Naive thymus-derived CD4-positive, alpha-beta T cell (primary cell): ENCODE data around the gene ILRUN. TPM values are rescaled to one million over a fixed set of nuclear protein-coding genes. Genes with fewer than 3 reads are reported as not detected.
"Not testable (repeated sequence)": the region's sequence is repeated elsewhere in the genome, so short reads cannot be mapped to it uniquely, and the experiment has no call there.

Experiments
- ATAC-seq: fragments of 150-1000 bp; cut with Tn5 transposase; 2 replicates; pipeline ENCODE4 v1.10.0; 2021; ENCODE audit warnings: mild to moderate bottlenecking, moderate library complexity
- CTCF ChIA-PET: fragments of 350-600 bp; sonication (Branson Sonifier 250); formaldehyde crosslinking; loops from one replicate; lab custom pipeline; 2021; ENCODE audit warnings: antibody characterized with exemption; lab: Charles Lee
- POLR2A ChIA-PET: fragments of 350-600 bp; sonication (Branson Sonifier 250); formaldehyde crosslinking; loops from one replicate; lab custom pipeline; 2021; ENCODE audit warnings: antibody characterized with exemption, inconsistent platforms; lab: Charles Lee
- DNase-seq, 9 donors: peaks; one replicate each; pipeline versions ENCODE4 v3.0.0 to v3.0.0-alpha.2; 2020 to 2022; ENCODE audit warnings: mixed read lengths in 1 of 9
- H3K27ac ChIP-seq: one replicate; pipeline ENCODE4 v1.7.0; 2013; ENCODE audit warnings: mild to moderate bottlenecking, low read depth, low read length, moderate library complexity
- H3K27me3 ChIP-seq, 2 donors: one replicate each; pipeline ENCODE4 v1.7.0; 2013; ENCODE audit warnings: low read length in 2 of 2, mild to moderate bottlenecking in 2 of 2, moderate library complexity in 2 of 2; ENCODE audit not compliant: control insufficient read depth in 2 of 2, insufficient read depth in 2 of 2
- H3K36me3 ChIP-seq, 3 experiments: 1 replicate in 2 of 3; 2 replicates in 1 of 3; pipeline ENCODE4 v1.7.0; 2013; ENCODE audit warnings: low read length in 3 of 3, mild to moderate bottlenecking in 3 of 3, moderate library complexity in 1 of 3; ENCODE audit not compliant: insufficient read depth in 3 of 3, control insufficient read depth in 2 of 3
- H3K4me1 ChIP-seq, 2 donors: one replicate each; pipeline ENCODE4 v1.7.0; 2013; ENCODE audit warnings: low read length in 2 of 2, mild to moderate bottlenecking in 2 of 2, moderate library complexity in 1 of 2; ENCODE audit not compliant: control insufficient read depth in 2 of 2, insufficient read depth in 2 of 2
- H3K4me3 ChIP-seq: 2 replicates; pipeline ENCODE4 v1.7.0; 2013; ENCODE audit warnings: mild to moderate bottlenecking, low read length
- H3K9me3 ChIP-seq, 3 experiments: 1 replicate in 2 of 3; 2 replicates in 1 of 3; pipeline ENCODE4 v1.7.0; 2013; ENCODE audit warnings: low read length in 3 of 3; ENCODE audit not compliant: control insufficient read depth in 2 of 3
- H3K27ac Mint-ChIP-seq, 9 donors: one replicate each; pipeline ENCODE4 v1.8.0; 2020 to 2022; ENCODE audit warnings: mixed read lengths in 9 of 9, mild to moderate bottlenecking in 8 of 9, moderate library complexity in 5 of 9, inconsistent platforms in 2 of 9
- H3K27me3 Mint-ChIP-seq, 5 donors: one replicate each; pipeline ENCODE4 v1.8.0; 2021 to 2022; ENCODE audit warnings: mixed read lengths in 5 of 5, mild to moderate bottlenecking in 1 of 5
- H3K36me3 Mint-ChIP-seq, 5 donors: one replicate each; pipeline ENCODE4 v1.8.0; 2020 to 2022; ENCODE audit warnings: mixed read lengths in 5 of 5, mild to moderate bottlenecking in 3 of 5, inconsistent platforms in 1 of 5
- H3K4me1 Mint-ChIP-seq, 7 donors: one replicate each; pipeline ENCODE4 v1.8.0; 2020 to 2022; ENCODE audit warnings: mixed read lengths in 7 of 7, mild to moderate bottlenecking in 3 of 7, inconsistent platforms in 1 of 7
- H3K4me3 Mint-ChIP-seq, 10 donors: one replicate each; pipeline ENCODE4 v1.8.0; 2020 to 2022; ENCODE audit warnings: mild to moderate bottlenecking in 10 of 10, mixed read lengths in 10 of 10, moderate library complexity in 6 of 10, inconsistent platforms in 2 of 10
- H3K9me3 Mint-ChIP-seq, 11 donors: one replicate each; pipeline ENCODE4 v1.8.0; 2020 to 2022; ENCODE audit warnings: mixed read lengths in 11 of 11, mild to moderate bottlenecking in 4 of 11, inconsistent platforms in 1 of 11, moderate library complexity in 1 of 11
- intact Hi-C, 2 donors: fragments of 100-400 bp; cut with micrococcal nuclease; formaldehyde crosslinking; loops; one replicate each; pipeline ENCODE4 v1.15.1; 2023
- polyA plus RNA-seq, 2 donors: library from polyadenylated mRNA; unstranded; fragments of 300-500 nt; fragmentation: Illumina TruSeq; gene quantifications; one replicate each; pipeline ENCODE4 v1.2.3, GENCODE V29; 2021
- total RNA-seq, 6 experiments: library from RNA in 5 of 6; stranded (reverse) in 5 of 6; gene quantifications; 1 replicate in 5 of 6; 2 replicates in 1 of 6; pipeline ENCODE4 v1.2.3 and lab custom pipeline; 2021 to 2026

The ILRUN gene
- total and polyA plus RNA-seq, 7 experiments from 2014 or later: 8.8 to 74.6 (median 49.2) TPM

DNA sequence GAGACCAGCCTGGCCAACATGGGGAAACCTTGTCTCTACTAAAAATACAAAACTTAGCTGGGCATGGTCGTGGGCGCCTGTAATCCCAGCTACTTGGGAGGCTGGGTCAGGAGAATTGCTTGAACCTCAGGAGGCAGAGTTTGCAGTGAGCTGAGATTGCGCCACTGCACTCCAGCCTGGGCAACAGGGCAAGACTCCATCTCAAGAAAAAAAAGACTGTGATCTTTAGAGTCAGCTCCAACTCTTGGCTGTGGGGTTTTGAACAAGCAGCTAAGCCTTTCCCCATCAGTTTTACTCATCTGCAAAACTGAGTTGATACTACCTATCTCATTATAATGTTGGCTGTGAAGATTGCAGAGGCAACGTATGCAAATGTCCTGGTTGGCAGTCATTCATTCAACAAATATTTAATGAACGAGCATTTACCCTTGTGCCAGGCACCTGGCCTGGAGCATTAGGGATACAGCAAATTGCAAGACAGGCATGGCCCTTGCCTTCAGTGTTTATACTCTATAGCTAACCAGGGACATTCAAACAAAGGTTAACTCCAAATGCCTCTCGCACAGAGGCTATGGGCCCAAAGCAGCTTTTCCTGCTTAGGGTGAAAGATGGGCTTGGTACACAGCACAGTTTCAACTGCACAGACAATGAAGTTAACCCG is 37.8 kb downstream of the ILRUN start:
- H3K27ac ChIP-seq: peak overlapping the region; percentile 38
- Mint-ChIP-seq H3K4me3 (peak overlapping the region in 3 of 10 donors; percentile 6 to 43 (median 10)), H3K27me3 (no peaks in the 10 kb centered on the region), H3K9me3 (peaks cover 0 to 2% (median 0%) of the 10 kb centered on the region in 11 donors), H3K27ac (peak overlapping the region; percentile 51 to 89 (median 71)), H3K36me3 (peaks cover 0 to 17% (median 7%) of the 10 kb centered on the region in 5 donors), H3K4me1 (peaks cover 32 to 69% (median 65%) of the 10 kb centered on the region in 7 donors)
- ChIA-PET CTCF (no interaction called here), POLR2A (interaction anchor here (1.2 to 4.4 kb wide), 3 partner anchors 15 to 101 kb away, joined by 4 to 49 read pairs (median 19); partner anchors contain the start of gene ILRUN)
- no peaks in the 10 kb centered on the region for H3K27me3 ChIP-seq
- intact Hi-C loops: loop anchor here (1.0 to 5.0 kb wide), 3 partner anchors 14 to 99 kb away; partner anchors contain the start of gene SNRPC (in 2 of the 2)
- H3K36me3 ChIP-seq: peaks cover 0 to 1% (median 0%) of the 10 kb centered on the region in 3 experiments
- peaks cover 8 to 17% of the 10 kb centered on the region in 2 donors for H3K4me1 ChIP-seq
- no peak for DNase-seq
- ATAC-seq: no peak
- H3K9me3 ChIP-seq: no peaks in the 10 kb centered on the region
- H3K4me3 ChIP-seq: no peak overlapping the region

DNA sequence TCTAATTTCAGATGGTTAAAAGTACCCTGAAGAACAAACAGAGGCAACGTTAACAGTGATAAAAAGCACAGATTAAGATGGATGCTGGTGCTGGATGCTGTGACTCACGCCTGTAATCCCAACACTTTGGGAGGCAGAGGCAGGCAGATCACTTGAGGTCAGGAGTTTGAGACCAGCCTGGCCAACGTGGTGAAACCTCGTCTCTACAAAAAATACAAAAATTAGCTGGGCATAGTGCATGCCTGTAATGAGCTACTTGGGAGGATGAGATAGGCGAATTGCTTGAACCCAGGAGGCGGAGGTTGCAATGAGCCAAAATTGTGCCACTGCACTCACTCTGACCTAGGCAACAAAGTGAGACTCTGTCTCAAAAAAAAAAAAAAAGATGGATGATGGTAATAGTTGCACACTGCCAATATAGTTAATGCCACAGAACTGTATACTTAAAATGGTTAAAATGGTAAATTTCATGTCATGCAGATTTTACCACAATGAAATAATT is 38.5 kb downstream of the ILRUN start:
- H3K9me3 Mint-ChIP-seq, DNase-seq, H3K36me3 ChIP-seq, ATAC-seq, H3K27me3 Mint-ChIP-seq, H3K27me3 ChIP-seq, H3K4me3 ChIP-seq, H3K9me3 ChIP-seq: not testable (repeated sequence)
- H3K4me3 Mint-ChIP-seq: peak overlapping the region in 8 of 10 donors; percentile 80 to 94 (median 88)
- peak overlapping the region; percentile 84 to 96 (median 90) for H3K27ac Mint-ChIP-seq
- CTCF ChIA-PET: interaction anchor here (1.3 kb wide), 1 partner anchor 38 kb away, joined by 4 read pairs; no protein-coding TSS in a partner anchor
- peak overlapping the region; percentile 72 for H3K27ac ChIP-seq
- peaks cover 0 to 19% (median 5%) of the 10 kb centered on the region in 5 donors for H3K36me3 Mint-ChIP-seq
- POLR2A ChIA-PET: interaction anchor here (1.2 to 4.4 kb wide), 6 partner anchors 8 to 134 kb away, joined by 4 to 49 read pairs (median 8); partner anchors contain the start of genes BLTP3A, ILRUN and SNRPC
- H3K4me1 Mint-ChIP-seq: peaks cover 26 to 65% (median 60%) of the 10 kb centered on the region in 7 donors
- peaks cover 8 to 17% of the 10 kb centered on the region in 2 donors for H3K4me1 ChIP-seq
- intact Hi-C loops: loop anchor here (1.0 to 5.0 kb wide), 5 partner anchors 13 to 99 kb away; partner anchors contain the start of gene SNRPC (in 2 of the 2)

DNA sequence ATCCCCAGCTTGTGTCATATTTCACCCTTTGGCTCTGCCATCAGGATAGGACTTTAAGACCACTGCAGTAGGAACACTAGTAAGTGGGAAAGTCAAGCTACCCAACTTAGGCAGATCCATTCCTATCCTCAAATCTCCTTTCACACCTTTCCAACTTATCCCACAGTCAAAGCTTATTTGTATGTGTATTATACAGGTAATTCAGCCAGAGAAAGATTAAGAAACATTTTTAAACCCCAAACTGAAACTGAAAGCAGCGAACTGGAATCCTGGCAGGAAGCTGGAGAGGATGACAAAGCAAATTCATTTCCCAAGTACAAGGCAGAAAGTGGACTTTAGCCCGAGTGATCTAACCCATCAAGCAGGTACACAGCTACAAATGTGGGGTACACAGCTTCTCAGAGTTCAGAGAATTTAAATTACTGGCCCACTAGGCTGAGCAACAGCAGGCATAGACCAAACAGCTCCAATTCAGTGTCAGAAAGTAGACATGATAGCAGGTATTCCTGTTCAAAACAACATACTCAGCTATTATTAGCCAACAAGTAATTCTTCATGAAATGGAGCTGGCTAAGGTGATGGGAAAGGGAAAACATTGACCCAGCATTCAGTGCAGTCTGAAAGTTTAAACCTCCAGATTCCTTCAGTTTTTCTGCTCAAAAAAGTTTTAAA is 39.1 kb downstream of the ILRUN start:
- peaks cover 26 to 64% (median 58%) of the 10 kb centered on the region in 7 donors for H3K4me1 Mint-ChIP-seq

DNA sequence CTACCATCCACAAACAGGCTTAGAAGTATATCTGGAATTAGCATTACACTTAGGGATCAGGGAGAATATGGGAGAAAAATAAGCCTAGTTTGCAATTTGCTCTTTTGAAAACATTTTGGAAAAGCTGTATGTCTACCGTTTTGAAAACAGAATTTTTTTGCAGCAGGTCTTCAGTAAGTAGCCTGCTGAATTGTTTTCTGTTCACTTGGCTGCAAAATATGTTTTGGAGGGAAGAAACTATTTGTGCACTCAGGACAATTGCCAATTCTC is 39.6 kb downstream of the ILRUN start:
- Mint-ChIP-seq H3K36me3 (peaks cover 0 to 15% (median 10%) of the 10 kb centered on the region in 5 donors), H3K27ac (peak overlapping the region; percentile 84 to 97 (median 93)), H3K9me3 (no peaks in the 10 kb centered on the region), H3K4me3 (peak overlapping the region; percentile 68 to 94 (median 86)), H3K4me1 (peaks cover 26 to 61% (median 57%) of the 10 kb centered on the region in 7 donors), H3K27me3 (no peaks in the 10 kb centered on the region)
- Histone ChIP-seq H3K4me1 (peaks cover 8 to 17% of the 10 kb centered on the region in 2 donors), H3K4me3 (peak overlapping the region; percentile 55), H3K27ac (peak overlapping the region; percentile 72), H3K36me3 (peaks cover 0 to 6% (median 0%) of the 10 kb centered on the region in 3 experiments), H3K9me3 (no peaks in the 10 kb centered on the region), H3K27me3 (no peaks in the 10 kb centered on the region)
- POLR2A ChIA-PET: interaction anchor here (0.8 to 4.4 kb wide), 10 partner anchors 9 to 420 kb away, joined by 3 to 49 read pairs (median 5); partner anchors contain the start of genes ANKS1A, BLTP3A, HMGA1 and ILRUN
- DNase-seq: no peak
- ATAC-seq: no peak
- CTCF ChIA-PET: interaction anchor here (0.6 to 1.3 kb wide), 5 partner anchors 8 to 73 kb away, joined by 3 to 4 read pairs (median 4); no protein-coding TSS in a partner anchor
- intact Hi-C loops: loop anchor here (1.0 to 5.0 kb wide), 3 partner anchors 38 to 100 kb away; partner anchors contain the start of gene SNRPC (in 1 of the 2)

More for the DNA sequence above, 39.1 kb downstream of the ILRUN start:
- POLR2A ChIA-PET: interaction anchor here (1.0 to 4.4 kb wide), 9 partner anchors 8 to 230 kb away, joined by 4 to 49 read pairs (median 5); partner anchors contain the start of genes BLTP3A, ILRUN, SNRPC and TAF11
- intact Hi-C loops: loop anchor here (1.0 to 5.0 kb wide), 3 partner anchors 38 to 100 kb away; partner anchors contain the start of gene SNRPC (in 1 of the 2)
- peak overlapping the region; percentile 84 to 97 (median 93) for H3K27ac Mint-ChIP-seq
- Histone ChIP-seq H3K36me3 (peaks cover 0 to 6% (median 0%) of the 10 kb centered on the region in 3 experiments), H3K27ac (peak overlapping the region; percentile 72), H3K4me1 (peaks cover 8 to 17% of the 10 kb centered on the region in 2 donors), H3K9me3 (no peaks in the 10 kb centered on the region), H3K4me3 (peak overlapping the region; percentile 55), H3K27me3 (no peaks in the 10 kb centered on the region)
- no peaks in the 10 kb centered on the region for H3K27me3 Mint-ChIP-seq
- ATAC-seq: no peak
- no peaks in the 10 kb centered on the region for H3K9me3 Mint-ChIP-seq
- CTCF ChIA-PET: interaction anchor here (0.6 to 1.3 kb wide), 3 partner anchors 15 to 73 kb away, joined by 3 to 4 read pairs (median 4); no protein-coding TSS in a partner anchor
- peak in 3 of 9 donors; percentile 17 to 29 (median 26) for DNase-seq
- H3K4me3 Mint-ChIP-seq: peak overlapping the region; percentile 68 to 94 (median 86)
- peaks cover 0 to 17% (median 9%) of the 10 kb centered on the region in 5 donors for H3K36me3 Mint-ChIP-seq

DNA sequence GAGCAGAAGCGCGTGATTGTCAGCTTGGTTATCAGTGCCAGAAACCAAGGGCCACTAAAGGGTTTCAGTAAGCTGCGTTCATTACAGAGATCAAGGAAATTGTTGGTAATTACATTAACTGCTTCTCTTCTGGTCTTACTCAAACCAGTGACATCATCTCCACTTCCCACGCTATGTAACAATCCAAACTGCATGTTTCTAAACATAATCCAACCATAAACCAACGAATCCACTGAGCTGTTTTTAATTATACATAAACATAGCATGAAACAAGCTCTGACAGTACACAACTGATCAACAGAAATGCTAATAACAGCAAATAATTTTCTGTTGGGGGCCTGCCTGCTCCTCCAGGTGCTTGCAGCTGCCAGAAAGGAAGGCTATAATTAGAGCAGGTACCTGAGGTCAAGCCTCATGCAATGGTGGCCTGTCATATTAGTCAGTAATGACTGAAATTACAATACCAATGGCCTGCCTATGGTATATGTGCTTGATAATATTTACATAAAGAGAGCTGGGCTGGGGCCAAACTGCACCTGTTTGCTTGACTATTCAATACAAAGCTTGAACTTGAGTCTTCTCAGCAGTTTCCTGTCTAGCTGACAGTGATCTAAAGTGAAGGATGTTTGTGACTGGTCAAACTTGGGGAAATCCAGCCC is 40.1 kb downstream of the ILRUN start:
- H3K4me3 Mint-ChIP-seq: peak overlapping the region; percentile 68 to 94 (median 86)
- POLR2A ChIA-PET: interaction anchor here (0.7 to 4.4 kb wide), 13 partner anchors 9 to 420 kb away, joined by 3 to 49 read pairs (median 4); partner anchors contain the start of genes ANKS1A, BLTP3A, HMGA1 and ILRUN
- H3K9me3 Mint-ChIP-seq: no peaks in the 10 kb centered on the region
- H3K27ac Mint-ChIP-seq: peak overlapping the region; percentile 84 to 97 (median 93)
- peaks cover 26 to 59% (median 55%) of the 10 kb centered on the region in 7 donors for H3K4me1 Mint-ChIP-seq
- H3K36me3 Mint-ChIP-seq: peaks cover 0 to 15% (median 10%) of the 10 kb centered on the region in 5 donors
- ATAC-seq (peak; percentile 70), DNase-seq (peak in 2 of 9 donors; percentile 15 to 25)
- CTCF ChIA-PET: interaction anchor here (0.6 to 1.3 kb wide), 5 partner anchors 8 to 74 kb away, joined by 3 to 4 read pairs (median 4); no protein-coding TSS in a partner anchor
- intact Hi-C loops: loop anchor here (1.0 to 5.0 kb wide), 5 partner anchors 8 to 101 kb away; partner anchors contain the start of gene SNRPC (in 1 of the 2)
- Histone ChIP-seq H3K36me3 (peaks cover 0 to 6% (median 0%) of the 10 kb centered on the region in 3 experiments), H3K9me3 (no peaks in the 10 kb centered on the region), H3K27me3 (no peaks in the 10 kb centered on the region), H3K4me1 (peaks cover 8 to 17% of the 10 kb centered on the region in 2 donors), H3K27ac (peak overlapping the region; percentile 72), H3K4me3 (peak overlapping the region; percentile 55)
- no peaks in the 10 kb centered on the region for H3K27me3 Mint-ChIP-seq
